ENCODE data around the gene COL4A2.

Gene COL4A2

DNA sequence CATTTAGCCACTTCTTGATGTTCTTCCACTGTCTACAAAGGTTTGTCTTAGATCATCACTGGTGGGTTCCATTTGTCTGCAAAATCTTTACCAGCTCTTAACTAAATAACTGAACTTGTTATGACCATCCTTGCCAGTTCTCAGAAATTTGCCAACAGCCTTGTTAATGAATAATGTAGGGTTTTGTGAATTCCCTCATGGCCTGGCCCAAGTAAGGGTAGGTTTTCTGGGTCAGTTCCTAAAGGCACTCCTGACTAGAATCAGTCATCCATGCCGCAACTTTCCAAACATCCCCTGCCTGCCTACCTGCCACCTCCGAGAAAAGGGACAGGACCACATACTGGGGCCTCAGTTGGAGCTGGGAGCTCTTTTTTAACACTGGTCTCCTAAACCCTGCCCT, 4.1 kb upstream of the COL4A2 start:
- TF ChIP-seq ZNF274 (IDR thresholded peaks at IDR 0.05; ENCODE audit: low read depth, low read length): no peak
- no peak overlapping the region for H3K4me3 ChIP-seq (ENCODE audit: low read length)

DNA sequence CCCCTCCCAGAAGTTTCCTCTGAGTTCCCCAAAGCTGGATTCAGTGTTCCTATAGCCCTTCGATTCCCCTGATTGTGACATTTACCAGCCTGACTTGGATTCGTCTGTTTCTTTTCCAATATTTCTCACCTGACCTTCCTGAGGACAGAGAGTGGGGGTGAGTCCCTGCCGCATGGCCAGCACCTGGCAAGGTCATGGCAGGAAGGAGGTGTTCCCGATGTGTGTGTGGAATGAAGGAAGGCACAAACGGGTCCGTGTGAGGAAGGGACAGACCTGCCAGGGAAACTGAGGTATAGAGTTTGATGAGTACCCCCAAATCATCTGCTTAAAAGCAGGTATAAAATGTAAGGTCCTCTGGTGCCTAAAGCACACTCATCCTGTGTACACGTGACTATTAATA, 3.4 kb upstream of the COL4A2 start:
- no peak overlapping the region for H3K4me3 ChIP-seq (ENCODE audit: low read length)
- no peak for TF ChIP-seq ZNF274 (IDR thresholded peaks at IDR 0.05; ENCODE audit: low read depth, low read length)

DNA sequence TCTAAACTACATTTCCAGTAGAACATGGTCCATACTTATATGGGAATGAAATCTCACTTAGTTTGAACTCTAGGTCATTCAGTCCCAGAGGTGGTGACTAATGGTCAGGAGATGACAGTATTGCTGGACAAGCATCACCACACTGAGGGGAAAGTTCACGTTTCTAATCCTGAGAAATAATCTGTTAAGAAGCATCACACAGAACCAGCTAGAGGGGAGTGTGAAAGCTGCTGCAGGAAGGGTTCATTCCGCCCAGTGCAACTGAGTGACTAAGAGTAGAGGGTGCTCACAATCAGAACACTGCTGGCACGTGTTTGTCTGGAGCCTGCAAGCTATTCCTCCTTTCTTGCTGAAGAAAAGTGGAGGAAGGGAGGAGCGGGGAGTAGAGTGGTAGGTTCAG, 2.8 kb upstream of the COL4A2 start:
- TF ChIP-seq ZNF274 (IDR thresholded peaks at IDR 0.05; ENCODE audit: low read depth, low read length): no peak
- H3K4me3 ChIP-seq (ENCODE audit: low read length): no peak overlapping the region

DNA sequence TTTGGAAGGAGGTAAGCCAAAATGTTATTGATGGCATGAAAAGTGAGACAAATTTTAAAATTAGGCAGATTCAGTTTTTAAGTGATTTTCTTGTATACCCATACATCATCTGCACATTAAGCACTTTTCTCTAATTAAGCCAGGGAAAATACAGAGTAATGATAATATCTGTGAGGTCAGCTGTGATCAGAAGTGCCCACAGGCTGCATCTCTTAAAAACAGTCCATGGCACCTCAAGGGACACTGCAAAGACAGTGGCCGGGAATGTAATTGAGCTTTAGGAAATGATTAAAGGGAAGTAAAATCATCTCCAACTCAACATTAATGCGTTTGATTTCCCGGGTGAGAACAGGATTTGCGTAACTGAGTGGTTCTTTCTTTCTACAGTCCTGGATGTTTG, 2.1 kb upstream of the COL4A2 start:
- no peak for TF ChIP-seq ZNF274 (IDR thresholded peaks at IDR 0.05; ENCODE audit: low read depth, low read length)
- H3K4me3 ChIP-seq (ENCODE audit: low read length): no peak overlapping the region

GRCh38 chr13:110305544-110305943, 1.5 kb upstream of the COL4A2 start:
- no peak overlapping the region for H3K4me3 ChIP-seq (ENCODE audit: low read length)
- TF ChIP-seq ZNF274 (IDR thresholded peaks at IDR 0.05; ENCODE audit: low read depth, low read length): no peak

- TF ChIP-seq ZNF274 (IDR thresholded peaks at IDR 0.05; ENCODE audit: low read depth, low read length): no peak
- no peak overlapping the region for H3K4me3 ChIP-seq (ENCODE audit: low read length)
Observed at GRCh38 chr13:110305949-110306339, 1.1 kb upstream of the COL4A2 start.

GRCh38 chr13:110306340-110306959, 634 bp upstream of the COL4A2 start:
- TF ChIP-seq ZNF274 (IDR thresholded peaks at IDR 0.05; ENCODE audit: low read depth, low read length): no peak
- H3K4me3 ChIP-seq (ENCODE audit: low read length): no peak overlapping the region

GRCh38 chr13:110307767-110308655, 927 bp downstream of the COL4A2 start:
- TF ChIP-seq ZNF274 (IDR thresholded peaks at IDR 0.05; ENCODE audit: low read depth, low read length): no peak

GRCh38 chr13:110308656-110309359, 1.7 kb downstream of the COL4A2 start:
- no peak overlapping the region for H3K4me3 ChIP-seq (ENCODE audit: low read length)
- TF ChIP-seq ZNF274 (IDR thresholded peaks at IDR 0.05; ENCODE audit: low read depth, low read length): no peak

More at GRCh38 chr13:110307767-110308655, 927 bp downstream of the COL4A2 start:
- no peak overlapping the region; the same call in 1 of the 2 replicates for H3K4me3 ChIP-seq (ENCODE audit: low read length)

GRCh38 chr13:110309661-110310524, 2.8 kb downstream of the COL4A2 start:
- H3K4me3 ChIP-seq (ENCODE audit: low read length): no peak overlapping the region
- TF ChIP-seq ZNF274 (IDR thresholded peaks at IDR 0.05; ENCODE audit: low read depth, low read length): no peak

DNA sequence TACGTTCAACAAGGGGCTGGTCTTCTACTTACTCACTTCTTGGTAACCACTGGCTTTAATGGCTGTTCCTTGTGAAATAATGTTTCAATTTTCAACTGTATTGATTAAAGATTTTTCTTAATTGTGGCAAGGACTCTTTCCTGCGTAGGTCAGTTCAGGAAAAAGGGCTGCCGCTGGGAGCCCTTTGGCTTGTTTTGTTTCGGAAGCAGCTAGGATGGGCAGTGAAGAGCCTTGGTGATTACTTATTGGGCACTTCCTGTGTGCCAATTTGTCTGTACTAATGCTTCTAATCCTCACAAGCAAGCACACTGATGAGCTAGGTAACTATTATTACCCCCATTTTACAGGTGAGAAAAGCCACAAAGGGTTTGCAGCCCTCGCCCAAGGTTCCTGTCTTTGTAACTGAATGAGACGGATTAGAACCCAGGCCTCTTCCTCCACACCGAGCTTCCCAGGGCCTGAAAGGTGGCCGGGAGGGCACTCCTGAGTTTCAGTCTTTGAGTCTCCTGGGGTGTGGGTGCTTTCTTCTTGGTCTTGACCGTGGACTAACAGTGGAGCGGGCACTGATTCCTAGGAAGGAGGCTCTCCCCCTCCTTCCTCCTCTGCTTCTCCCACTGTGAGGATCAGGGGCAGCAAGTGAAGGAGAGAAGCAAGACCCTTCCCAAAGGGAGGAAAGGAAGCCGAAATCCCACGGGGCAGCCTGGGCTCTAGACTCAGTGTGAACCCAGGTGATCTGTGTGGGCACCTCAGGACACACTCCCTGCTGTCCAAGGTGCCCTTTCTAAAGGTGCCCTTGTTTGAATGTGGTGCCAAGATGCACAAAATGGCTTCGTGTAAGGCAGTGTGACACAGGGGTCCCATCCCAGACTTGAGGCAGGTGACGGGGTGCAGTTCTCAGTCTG, 3.7 kb downstream of the COL4A2 start:
- no peak overlapping the region for H3K4me3 ChIP-seq (ENCODE audit: low read length)
- TF ChIP-seq ZNF274 (IDR thresholded peaks at IDR 0.05; ENCODE audit: low read depth, low read length): no peak

DNA sequence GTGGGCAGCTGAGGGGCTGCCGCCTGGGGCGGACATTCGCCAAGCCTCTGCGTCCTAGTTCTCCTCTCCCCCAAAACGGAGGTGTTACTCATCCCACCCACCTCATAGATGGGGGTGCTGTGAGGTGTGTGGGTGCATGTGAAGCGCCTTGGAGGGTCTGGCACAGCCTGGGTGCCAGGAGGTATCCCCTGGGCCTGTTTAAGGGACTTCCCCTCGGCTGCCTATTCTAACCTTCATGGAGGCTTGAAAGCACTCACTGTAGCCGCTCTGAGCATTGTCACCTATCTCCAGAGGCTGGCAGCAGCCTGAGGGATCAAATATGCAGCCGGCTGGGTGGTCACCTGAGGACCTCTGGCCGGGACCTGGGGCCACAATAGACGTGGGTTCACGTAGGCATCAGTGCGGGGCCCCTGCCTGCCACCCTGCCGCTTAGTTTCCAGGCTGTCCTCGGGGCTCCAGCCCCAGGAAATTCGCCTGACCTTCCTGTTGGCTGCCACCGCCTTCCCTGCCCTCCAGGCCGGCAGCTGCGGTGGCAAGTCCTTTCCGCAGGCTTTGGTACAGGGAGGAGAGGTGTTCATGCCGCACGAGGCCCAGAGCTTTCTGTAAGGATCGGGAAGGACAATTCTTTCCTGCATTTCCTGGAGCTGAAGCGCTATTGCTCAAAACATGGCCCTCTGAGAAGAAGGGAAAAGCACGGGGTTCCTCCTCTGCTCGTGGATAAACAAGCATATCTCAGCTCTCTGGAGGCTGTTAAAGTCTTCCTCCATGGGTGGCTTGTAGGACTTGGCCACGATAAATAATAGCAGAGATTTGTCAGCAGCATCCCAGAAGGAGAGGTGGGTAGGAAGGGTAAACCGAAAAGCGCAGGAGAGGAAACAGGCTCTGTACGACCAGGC, 4.6 kb downstream of the COL4A2 start:
- TF ChIP-seq ZNF274 (IDR thresholded peaks at IDR 0.05; ENCODE audit: low read depth, low read length): no peak
- H3K4me3 ChIP-seq (ENCODE audit: low read length): no peak overlapping the region
